GM18502 (cell line): ENCODE measurements around the gene ATAD3A.

Experiments used
- ATAC-seq: cut with Tn5 transposase; IDR thresholded peaks from one replicate; pipeline ENCODE4 v1.9.1; 2021; ENCODE audit warnings: mild to moderate bottlenecking; ENCODE audit not compliant: unreplicated experiment, poor library complexity

The ATAD3A gene

GRCh38 chr1:1537626-1538250, 25.8 kb downstream of the ATAD3A start:
- no peak for ATAC-seq

GRCh38 chr1:1538334-1538733, 26.4 kb downstream of the ATAD3A start:
- no peak for ATAC-seq

- ATAC-seq: no peak
These were observed 27.0 kb downstream of the ATAD3A start for GRCh38 chr1:1538989-1539309.

- ATAC-seq: no peak
These were observed 27.5 kb downstream of the ATAD3A start for GRCh38 chr1:1539310-1540089.

GRCh38 chr1:1540090-1540817, 28.3 kb downstream of the ATAD3A start, which contains the start of gene TMEM240:
TSS of gene TMEM240 (minus strand) at chr1:1540624. CDS start at chr1:1540346, 278 bp downstream.
- no peak for ATAC-seq

GRCh38 chr1:1540818-1541628, 29.1 kb downstream of the ATAD3A start:
- no peak for ATAC-seq

- ATAC-seq: no peak
These were observed 30.2 kb downstream of the ATAD3A start for GRCh38 chr1:1541956-1542765.

- ATAC-seq: no peak
These were observed 31.1 kb downstream of the ATAD3A start for GRCh38 chr1:1542766-1543705.

GRCh38 chr1:1543706-1544099, 31.7 kb downstream of the ATAD3A start:
- no peak for ATAC-seq

GRCh38 chr1:1544544-1544943, 32.6 kb downstream of the ATAD3A start:
- ATAC-seq: no peak

- ATAC-seq: no peak
These were observed 34.2 kb downstream of the ATAD3A start for GRCh38 chr1:1545946-1546737.

- ATAC-seq: no peak
These were observed 35.0 kb downstream of the ATAD3A start for GRCh38 chr1:1547011-1547410.

- no peak for ATAC-seq
These were observed 35.5 kb downstream of the ATAD3A start for GRCh38 chr1:1547476-1547875.

GRCh38 chr1:1548591-1548990, 36.6 kb downstream of the ATAD3A start:
- no peak for ATAC-seq

GRCh38 chr1:1550087-1550486, 38.1 kb downstream of the ATAD3A start:
- no peak for ATAC-seq

GRCh38 chr1:1550591-1551432, 38.9 kb downstream of the ATAD3A start:
- no peak for ATAC-seq
